Epithelial cell of umbilical artery (primary cell): ENCODE results near the gene VCX. TPM values are rescaled to one million over a fixed set of nuclear protein-coding genes. Genes with fewer than 3 reads are reported as not detected.

Experiments
- total RNA-seq: library from RNA; depleted of rRNA; stranded (reverse); fragments of >200 nt; gene quantifications from 2 replicates; pipeline ENCODE4 v1.2.3, GENCODE V29; 2014

VCX gene
- not detected in 2 replicates for total RNA-seq

DNA sequence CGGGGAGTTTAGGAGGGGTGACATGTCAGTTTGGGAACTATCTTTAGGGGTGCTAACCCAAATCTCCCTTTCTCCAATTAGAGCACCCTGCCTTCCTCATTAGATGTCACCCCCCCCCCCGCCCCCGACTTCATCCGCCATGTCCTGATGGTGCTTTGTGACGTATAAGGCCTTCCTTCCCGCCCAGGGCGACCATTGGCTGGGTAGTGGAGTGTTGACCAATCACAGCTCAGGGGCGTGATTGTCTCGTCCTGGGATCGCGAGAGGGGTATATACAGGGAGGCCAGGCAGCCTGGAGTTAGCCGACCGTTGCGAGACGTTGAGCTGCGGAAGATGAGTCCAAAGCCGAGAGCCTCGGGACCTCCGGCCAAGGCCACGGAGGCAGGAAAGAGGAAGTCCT is at the start of gene VCX:
TSS of gene VCX (plus strand) at position 301 of the 400 bp plus-strand sequence. CDS start at position 334, 33 bp downstream.

Other genes starting within 250 kb of the VCX start
- 8.8 and 18.8 TPM in 2 replicates for gene PNPLA4, start 84.2 kb downstream of the VCX start, total RNA-seq